Right renal pelvis (tissue), 4 donors: ENCODE data around the gene ALK. TPM values are rescaled to one million over a fixed set of nuclear protein-coding genes. Genes with fewer than 3 reads are reported as not detected.

ENCODE experiments used
- DNase-seq, 4 donors: peaks; one replicate each; pipeline ENCODE4 v3.0.0-alpha.2; 2013; ENCODE audit warnings: low read depth in 4 of 4, low spot score in 3 of 4, missing footprints in 1 of 4
- polyA plus RNA-seq, 4 donors: library from polyadenylated mRNA; unstranded; fragments of 120-200 nt; gene quantifications; one replicate each; pipeline ENCODE4 v1.2.1, GENCODE V29; 2013; ENCODE audit not compliant: insufficient read length in 4 of 4

Gene ALK
- polyA plus RNA-seq: under 1 TPM; 0.11 to 0.50 (median 0.29) TPM

GRCh38 chr2:29921560-29921915 lies at the start of gene ALK:
Gene ALK (minus strand): TSS chr2:29921586. CDS start chr2:29920659, 927 bp downstream.
- DNase-seq: peak; percentile 67 to 85 (median 76)

GRCh38 chr2:29966266-29966665 lies 44.9 kb upstream of the ALK start:
- DNase-seq: no peak

GRCh38 chr2:29963972-29964570 lies 42.7 kb upstream of the ALK start:
- DNase-seq: no peak

- no peak for DNase-seq
These were observed 41.5 kb upstream of the ALK start for GRCh38 chr2:29962922-29963321.

GRCh38 chr2:29954316-29954715 lies 32.9 kb upstream of the ALK start:
- no peak for DNase-seq

- DNase-seq: no peak
These were observed 31.6 kb upstream of the ALK start for GRCh38 chr2:29952973-29953372.

GRCh38 chr2:29951576-29951975 lies 30.2 kb upstream of the ALK start:
- DNase-seq: no peak

GRCh38 chr2:29950481-29950880 lies 29.1 kb upstream of the ALK start:
- DNase-seq: no peak

GRCh38 chr2:29949042-29949441 lies 27.7 kb upstream of the ALK start:
- no peak for DNase-seq

GRCh38 chr2:29946505-29946904 lies 25.1 kb upstream of the ALK start:
- no peak for DNase-seq

- DNase-seq: no peak
These were observed 21.3 kb upstream of the ALK start for GRCh38 chr2:29942711-29943110.

GRCh38 chr2:29940706-29941105 lies 19.3 kb upstream of the ALK start:
- DNase-seq: no peak

- DNase-seq: no peak
These were observed 14.6 kb upstream of the ALK start for GRCh38 chr2:29936020-29936419.

- no peak for DNase-seq
These were observed 10.4 kb upstream of the ALK start for GRCh38 chr2:29931818-29932217.

- peak; percentile 38 to 56 (median 46) for DNase-seq
These were observed 1.8 kb upstream of the ALK start for GRCh38 chr2:29923110-29923721.

- DNase-seq: no peak
These were observed 1.2 kb upstream of the ALK start for GRCh38 chr2:29922605-29923004.

GRCh38 chr2:29920631-29921559 lies 491 bp downstream of the ALK start:
- no peak for DNase-seq

- peak; percentile 60 to 67 (median 64) for DNase-seq
These were observed 1.2 kb downstream of the ALK start for GRCh38 chr2:29920130-29920577.

- DNase-seq: no peak
These were observed 2.4 kb downstream of the ALK start for GRCh38 chr2:29918941-29919340.

- no peak for DNase-seq
These were observed 3.6 kb downstream of the ALK start for GRCh38 chr2:29917781-29918180.

- DNase-seq: no peak
These were observed 4.8 kb downstream of the ALK start for GRCh38 chr2:29916571-29916970.
